IPS-18c (cell line): ENCODE data around the gene CXCL11.

Experiments
- H3K4me3 ChIP-seq: 2 replicates; pipeline ENCODE4 v1.7.0; 2013; ENCODE audit warnings: low read depth, mild to moderate bottlenecking, low read length, moderate library complexity; ENCODE audit not compliant: insufficient read depth
- H3K9me3 ChIP-seq: one replicate; pipeline ENCODE4 v1.6.1; 2013; ENCODE audit warnings: mild to moderate bottlenecking, low read length, moderate library complexity; ENCODE audit not compliant: control insufficient read depth, insufficient read depth

CXCL11 gene

DNA sequence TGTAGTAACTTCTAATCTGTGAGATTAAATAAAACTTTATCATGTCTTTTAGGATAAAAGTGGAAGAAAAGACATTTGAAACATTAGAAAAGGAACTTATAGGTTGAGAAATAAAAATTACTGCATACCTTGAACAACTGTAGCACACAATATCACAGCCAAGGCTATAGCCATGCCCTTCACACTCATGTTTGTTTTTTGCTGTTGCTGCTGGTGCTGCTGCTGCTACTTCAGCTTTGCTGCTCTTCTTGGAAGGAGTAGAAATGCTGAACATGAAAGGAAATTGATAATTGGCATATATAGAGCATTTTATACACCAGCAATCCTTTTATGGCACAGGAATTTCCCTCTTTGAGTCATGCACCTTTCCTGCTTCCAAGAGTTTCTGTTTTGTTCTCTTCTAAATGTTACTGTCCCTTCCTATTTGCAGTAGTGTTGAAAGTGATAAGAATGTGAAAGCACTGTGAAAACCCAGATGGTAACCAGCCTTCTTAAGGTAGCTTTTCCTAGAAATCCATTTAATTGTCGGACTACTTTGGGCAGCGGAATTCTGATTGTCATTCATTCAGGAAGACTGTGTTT, at the start of gene CXCL11:
CXCL11 (minus strand) TSS at position 272 of the 582 bp plus-strand sequence; CDS start at position 189, 83 bp downstream.
- H3K9me3 ChIP-seq = no peaks in the 10 kb centered on the region
- no peak within 1 kb of the TSS for H3K4me3 ChIP-seq

DNA sequence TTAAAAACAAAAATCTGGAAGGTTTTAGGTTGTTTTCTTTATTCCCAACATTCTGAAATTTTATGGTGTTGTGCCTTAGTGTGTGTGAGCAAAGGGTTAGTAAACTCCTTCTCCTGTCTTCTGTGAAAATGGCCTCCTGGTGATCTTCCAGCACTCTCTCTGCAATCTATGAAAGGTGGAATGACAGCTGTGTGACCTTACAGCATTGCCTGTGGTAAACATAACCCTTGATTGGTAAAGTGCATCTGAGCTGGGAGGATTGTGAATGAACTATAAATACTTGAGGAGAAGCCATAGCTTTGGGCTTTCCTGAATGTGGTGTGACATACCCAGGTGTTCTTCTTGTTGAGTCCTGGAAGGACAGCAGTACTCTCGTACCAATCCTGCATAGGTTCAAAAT, 48.7 kb upstream of the CXCL11 start:
- Histone ChIP-seq H3K4me3 (no peak overlapping the region), H3K9me3 (no peaks in the 10 kb centered on the region)

DNA sequence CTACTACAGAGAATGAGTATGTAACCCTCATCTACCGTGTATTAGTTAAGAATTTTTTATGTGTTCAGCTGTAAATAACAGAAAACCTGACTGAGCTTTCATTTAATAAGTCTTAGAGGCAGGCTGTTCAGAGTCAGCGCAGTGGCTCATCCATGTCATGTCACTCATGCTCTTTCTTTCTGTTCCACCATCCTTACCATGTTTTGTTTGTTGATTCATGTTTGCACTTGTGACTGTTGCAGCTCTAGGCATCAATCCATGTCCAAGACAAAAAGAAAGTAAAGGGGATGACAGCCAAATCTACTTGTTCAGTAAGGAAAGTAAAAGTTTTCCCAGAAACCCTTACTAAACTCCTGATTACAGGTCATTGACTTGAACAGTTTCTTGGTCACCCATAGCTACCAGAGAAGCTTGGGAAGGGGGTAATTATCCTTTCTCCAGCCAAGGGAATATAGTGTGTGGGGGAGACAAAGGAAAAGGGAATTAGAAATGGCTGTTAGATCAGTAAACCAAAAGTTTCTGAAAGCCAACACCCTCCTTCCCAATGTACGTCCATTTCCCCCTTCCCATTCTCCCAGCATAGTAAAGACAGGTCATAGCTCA, 47.6 kb upstream of the CXCL11 start:
- Histone ChIP-seq H3K9me3 (no peaks in the 10 kb centered on the region), H3K4me3 (no peak overlapping the region)

DNA sequence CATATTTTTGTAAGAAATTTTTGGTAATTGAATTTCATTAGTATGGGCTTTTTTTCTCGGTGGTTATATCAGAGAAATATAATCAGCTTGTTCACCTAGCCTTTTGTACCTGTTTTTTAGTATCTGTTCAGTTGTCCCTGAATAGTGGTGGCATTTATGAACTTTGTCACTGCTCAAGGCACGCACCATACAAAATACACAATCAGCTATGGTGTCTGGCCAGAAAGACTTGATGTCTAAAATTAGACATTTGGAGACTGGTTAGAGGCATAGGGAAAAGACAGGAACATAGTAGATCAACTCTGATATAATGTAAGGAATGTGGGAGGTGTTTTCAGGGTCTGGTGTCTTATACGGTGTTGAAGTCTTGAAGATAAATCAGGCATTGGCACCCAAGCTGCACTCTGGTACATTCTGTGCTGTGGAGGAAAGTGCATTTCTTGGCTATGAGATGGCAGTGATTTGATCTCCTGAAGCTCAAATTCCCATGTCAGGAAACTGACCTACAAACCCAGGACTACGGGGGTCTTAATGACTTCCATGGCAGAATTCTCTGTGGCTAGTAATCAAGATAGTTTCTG, 42.3 kb upstream of the CXCL11 start:
- H3K9me3 ChIP-seq = no peaks in the 10 kb centered on the region

DNA sequence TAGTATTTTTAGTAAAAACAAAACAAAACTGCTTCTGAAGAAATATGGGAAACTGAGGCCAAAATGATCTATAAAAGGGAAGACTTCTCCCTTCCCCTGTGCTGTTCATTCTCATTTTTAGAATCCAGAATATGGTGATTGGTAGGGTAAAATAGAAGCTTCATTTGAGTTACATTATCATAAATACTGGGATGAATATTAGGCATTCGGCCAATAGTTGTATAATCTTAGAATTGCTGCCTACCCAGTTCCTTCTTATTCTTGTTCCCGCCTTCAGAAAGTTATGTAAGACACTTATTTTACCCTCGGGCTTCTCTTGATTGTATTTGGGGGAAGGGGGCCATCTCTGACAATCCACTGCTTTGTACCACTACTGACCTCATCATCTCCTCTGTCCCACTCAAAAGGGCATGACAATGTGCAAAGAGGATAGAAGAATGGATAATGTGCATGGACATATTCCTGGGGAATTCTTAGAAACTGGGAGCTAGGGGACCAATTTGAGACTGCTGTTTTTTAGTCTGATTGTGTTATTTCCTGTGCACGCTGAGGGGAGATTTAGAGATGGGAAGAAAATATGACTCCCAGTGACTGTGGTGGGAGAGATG, 39.2 kb upstream of the CXCL11 start:
- Histone ChIP-seq H3K4me3 (no peak overlapping the region), H3K9me3 (no peaks in the 10 kb centered on the region)

More for the DNA sequence above, 42.3 kb upstream of the CXCL11 start:
- H3K4me3 ChIP-seq = no peak overlapping the region

DNA sequence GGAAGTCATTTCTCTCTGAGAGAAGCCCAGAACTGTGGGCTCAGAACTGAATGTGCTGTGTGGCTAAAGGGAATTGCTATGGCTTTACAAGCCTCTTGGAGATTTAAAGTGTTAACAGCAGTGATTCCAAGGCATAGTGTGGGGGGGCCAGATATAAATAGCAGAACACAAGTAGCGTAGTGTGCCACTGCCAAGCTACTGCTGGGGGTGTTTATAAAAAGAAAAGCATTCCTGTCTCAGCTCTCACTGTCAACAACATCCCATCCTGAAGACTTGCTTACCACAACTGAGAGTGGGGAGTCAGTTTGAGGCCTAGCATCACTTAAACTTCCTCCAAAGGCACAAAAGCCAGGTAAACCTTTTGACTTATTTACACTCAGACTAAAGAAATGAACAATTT, 38.6 kb upstream of the CXCL11 start, which contains the start of gene ART3:
ART3 (plus strand) TSS at position 242 of the 400 bp plus-strand sequence. CDS start 1,181 bp downstream, outside the sequence.
- no peak within 1 kb of the TSS for H3K4me3 ChIP-seq

DNA sequence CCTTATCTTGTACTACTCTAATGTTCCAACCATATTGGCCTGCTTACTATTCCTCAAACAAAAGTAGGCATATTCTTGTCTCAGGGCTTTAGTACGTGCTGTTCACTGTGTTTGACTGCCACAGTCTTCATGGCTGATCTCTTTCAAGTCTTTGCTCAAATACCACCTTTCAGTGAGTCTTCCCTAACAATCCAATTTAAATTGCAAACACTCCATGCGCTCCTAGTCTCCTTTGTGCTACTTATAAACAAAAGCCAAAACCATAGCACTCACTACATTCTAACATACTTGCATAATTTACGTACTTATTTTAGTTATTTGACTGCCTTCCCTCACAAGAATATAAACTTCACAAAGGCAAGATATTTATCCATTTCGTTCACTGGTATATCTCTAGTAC, 36.9 kb upstream of the CXCL11 start:
- no peak overlapping the region for H3K4me3 ChIP-seq
- no peaks in the 10 kb centered on the region for H3K9me3 ChIP-seq

More for the DNA sequence above, 38.6 kb upstream of the CXCL11 start, which contains the start of gene ART3:
- H3K9me3 ChIP-seq = no peaks in the 10 kb centered on the region

DNA sequence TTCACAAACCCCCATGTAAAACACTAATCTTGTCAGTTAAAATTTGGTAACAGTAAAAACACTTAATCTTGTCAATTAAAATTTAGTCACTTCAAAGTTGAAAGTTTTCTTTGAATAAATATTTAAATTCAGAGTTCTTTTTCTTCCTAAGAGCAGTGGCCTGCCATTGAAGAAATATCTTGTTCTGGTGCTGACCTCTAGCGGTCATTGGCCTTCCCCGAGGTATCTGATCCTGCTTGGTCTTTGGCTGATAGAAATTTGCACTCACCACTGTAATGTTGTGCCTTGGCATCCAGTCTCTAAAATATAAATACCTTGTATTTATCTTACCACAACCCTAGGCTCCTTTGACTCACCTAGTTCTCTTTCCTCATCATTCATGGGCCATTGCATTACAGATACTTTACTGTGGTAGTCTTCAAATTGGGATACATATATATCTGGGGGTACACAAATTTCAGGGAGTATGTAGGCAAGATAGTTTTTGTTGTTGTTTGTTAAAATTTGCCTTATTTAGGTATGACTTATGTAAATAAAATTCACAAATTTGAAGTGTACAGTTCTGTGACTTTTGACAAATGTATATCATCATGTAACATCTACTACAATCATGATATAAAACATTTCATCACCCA, 31.9 kb upstream of the CXCL11 start:
- H3K9me3 ChIP-seq = no peaks in the 10 kb centered on the region
- H3K4me3 ChIP-seq = no peak overlapping the region

DNA sequence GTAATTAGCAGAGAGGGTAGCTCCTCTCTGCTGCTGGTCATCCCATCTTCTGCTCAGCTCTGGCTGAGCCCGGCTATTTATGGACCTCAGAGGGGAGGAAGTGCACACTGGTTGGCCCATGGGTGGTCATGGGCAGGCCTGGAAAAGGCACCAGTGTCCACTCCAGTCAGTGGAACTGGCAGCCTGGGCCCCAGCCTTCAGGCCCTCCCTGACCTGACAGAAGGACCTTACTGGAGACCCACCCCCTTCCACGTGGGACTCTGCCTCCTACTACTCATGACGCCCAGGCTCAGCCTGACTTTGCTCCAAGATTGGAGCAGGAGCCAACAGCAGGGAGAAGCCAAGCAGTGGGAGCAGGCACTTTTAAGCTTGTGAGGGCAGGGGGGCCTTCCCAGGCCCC, 30.7 kb upstream of the CXCL11 start:
- H3K9me3 ChIP-seq = no peaks in the 10 kb centered on the region

DNA sequence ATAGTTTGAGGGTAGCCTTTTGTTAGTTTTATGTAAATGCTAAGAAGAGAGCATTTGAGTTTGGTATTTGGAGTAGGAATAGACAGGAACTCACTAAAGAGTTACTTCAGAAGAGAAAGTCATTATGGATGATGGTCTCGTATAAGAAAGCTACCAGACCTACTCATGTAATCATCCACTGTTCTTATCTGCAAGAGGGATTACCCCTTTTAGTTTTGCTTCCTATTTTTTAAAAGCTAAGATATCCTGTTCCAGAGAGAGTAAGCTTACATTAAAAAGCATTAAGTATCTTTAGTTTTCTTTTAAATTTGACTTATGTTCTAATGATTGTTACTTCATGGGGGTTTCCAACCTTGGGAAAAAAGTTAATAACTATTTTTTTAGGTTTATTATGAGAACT, 26.1 kb upstream of the CXCL11 start:
- no peak overlapping the region for H3K4me3 ChIP-seq
- H3K9me3 ChIP-seq = no peaks in the 10 kb centered on the region

More for the DNA sequence above, 30.7 kb upstream of the CXCL11 start:
- no peak overlapping the region for H3K4me3 ChIP-seq

DNA sequence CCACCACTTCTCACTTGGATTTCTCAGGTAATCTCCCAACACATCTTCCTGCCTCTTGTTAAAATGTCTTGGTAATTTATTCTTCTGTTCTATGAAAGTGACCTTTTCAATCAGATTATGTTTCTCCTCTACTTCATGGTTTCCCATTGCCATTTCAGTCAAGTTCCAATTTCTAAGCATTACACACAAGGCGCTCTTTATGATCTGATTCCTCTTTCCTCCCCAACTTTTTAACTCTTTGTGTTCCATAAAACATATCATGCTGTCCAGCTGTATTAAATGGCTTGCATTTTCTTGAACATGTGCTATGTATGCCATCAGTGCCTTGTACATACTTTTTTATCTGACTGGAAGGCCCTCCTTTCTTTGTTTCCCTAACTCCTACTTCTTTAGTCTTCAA, 25.6 kb upstream of the CXCL11 start:
- no peak overlapping the region for H3K4me3 ChIP-seq
- no peaks in the 10 kb centered on the region for H3K9me3 ChIP-seq

DNA sequence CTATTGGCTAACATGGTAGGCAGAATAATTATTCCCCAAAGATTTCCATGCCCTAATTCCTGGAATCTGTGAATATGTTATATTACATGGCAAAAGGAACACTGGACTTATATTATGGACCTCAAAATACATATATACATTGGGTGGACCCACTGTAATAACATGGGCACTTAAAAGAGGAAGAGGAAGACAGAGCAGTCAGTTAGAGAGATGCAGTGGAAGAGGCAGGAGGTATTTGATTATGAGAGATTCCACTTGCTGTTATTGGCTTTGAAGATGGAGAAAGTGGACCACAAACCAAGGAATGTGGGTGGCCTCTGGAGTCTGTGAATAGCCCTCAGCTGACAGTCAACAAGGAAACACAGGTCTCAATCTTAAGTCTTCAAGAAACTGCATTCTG, 24.6 kb upstream of the CXCL11 start:
- Histone ChIP-seq H3K4me3 (no peak overlapping the region), H3K9me3 (no peaks in the 10 kb centered on the region)

DNA sequence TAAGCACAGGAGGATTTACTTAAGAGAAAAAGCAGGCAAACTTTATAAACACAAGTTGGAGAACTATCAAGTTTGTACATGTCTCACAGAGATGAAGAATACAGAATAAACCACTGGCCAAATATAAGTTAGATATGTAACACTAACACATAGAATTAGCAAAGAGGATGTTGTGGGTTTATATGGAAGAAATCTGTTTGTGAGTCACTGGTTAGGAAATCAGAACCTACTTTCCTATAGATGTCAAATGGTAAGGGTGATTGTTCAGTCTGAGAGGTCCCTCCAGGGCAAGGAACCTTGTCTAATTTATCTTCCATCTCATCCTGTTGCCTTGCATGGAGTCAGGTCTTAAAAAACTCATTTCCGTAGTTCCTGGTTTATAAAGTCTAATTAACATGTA, 23.9 kb upstream of the CXCL11 start:
- no peaks in the 10 kb centered on the region for H3K9me3 ChIP-seq
- H3K4me3 ChIP-seq = no peak overlapping the region

DNA sequence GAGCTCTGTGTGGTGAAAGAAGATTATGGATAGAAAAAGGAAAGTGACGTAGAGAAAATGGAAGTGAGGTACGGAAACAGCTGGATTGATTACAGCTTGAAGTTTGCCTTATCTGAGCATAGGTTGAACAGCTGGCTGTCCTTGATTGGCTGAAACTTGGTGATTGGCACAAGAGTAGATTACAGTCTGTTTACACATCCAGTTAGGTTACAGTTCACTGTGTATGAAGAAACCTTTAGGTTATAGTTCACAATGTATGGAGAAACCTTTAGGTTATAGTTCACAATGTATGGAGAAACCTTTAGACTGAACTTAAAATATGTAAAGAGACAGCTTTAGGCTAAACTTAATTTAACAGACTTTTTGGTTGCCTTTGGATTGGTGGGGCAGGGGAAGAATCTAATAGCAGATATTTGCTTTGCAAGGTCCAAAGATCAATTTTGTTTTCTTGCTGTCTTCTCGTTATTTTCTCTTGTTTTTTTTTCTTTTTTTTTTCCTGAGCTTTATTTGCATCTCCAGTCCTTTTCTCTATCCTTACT, 23.1 kb upstream of the CXCL11 start:
- Histone ChIP-seq H3K4me3 (no peak overlapping the region), H3K9me3 (no peaks in the 10 kb centered on the region)

DNA sequence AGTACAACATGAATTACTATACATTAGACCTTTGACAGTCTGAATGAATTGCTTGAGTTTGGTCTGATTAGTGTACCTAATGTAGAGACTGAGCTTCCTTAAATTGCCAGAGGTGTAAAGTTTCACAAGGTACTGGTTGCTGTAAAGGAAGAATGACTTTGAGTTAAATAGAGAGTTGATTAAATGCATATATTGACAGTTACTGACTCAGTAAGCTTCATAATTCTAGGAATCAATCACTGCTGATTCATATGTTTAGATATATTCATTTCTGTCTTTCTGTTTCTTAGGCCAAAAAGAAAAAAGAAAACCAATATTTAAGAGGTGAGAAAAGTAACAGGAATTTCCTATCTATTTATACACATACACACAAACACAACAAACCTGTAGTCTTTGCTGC, 22.4 kb upstream of the CXCL11 start:
- Histone ChIP-seq H3K9me3 (no peaks in the 10 kb centered on the region), H3K4me3 (no peak overlapping the region)

DNA sequence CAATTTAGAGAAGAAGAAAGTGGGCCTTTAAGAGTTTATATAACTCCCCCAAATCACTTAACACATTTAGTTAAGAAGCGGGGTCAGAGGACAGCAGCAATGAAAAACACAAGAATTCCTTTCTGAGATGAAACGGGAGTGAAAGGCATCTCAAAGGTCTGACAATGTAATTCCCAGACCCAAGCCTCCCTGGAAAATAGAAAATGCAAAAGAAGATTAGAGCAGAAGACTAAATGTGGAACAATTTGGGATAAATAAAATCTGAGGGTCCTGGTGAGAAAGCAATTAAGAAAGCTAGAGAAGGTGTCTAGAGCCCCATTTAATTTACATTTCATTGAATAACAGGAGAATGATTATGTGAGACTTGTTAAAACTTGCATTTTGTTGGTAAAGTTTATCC, 19.6 kb upstream of the CXCL11 start:
- H3K4me3 ChIP-seq = no peak overlapping the region
- no peaks in the 10 kb centered on the region for H3K9me3 ChIP-seq

DNA sequence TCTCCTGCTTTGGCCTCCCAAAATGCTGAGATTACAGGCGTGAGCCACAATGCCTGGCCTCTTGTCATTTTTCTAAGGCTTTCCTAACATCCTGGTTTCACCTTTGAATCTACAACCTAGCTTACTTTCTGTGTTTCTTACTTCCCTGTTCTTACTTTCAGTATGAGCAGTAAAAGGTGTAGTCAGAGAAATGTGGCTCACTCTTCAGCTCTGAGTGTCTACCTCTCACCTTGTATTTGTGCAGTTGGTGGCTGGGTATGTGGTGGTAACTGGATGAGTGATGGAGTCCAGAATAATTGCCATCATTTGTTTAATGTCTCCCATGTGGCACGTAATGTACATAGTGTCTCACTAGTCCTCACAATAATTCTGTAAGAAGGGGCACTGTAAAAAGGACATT, 19.1 kb upstream of the CXCL11 start:
- no peak overlapping the region for H3K4me3 ChIP-seq
- no peaks in the 10 kb centered on the region for H3K9me3 ChIP-seq
